ENCODE measurements around the gene LPP. TPM values are rescaled to one million over a fixed set of nuclear protein-coding genes. Genes with fewer than 3 reads are reported as not detected.

Gene LPP
- polyA plus RNA-seq, 1 experiment = 76.3 TPM

DNA sequence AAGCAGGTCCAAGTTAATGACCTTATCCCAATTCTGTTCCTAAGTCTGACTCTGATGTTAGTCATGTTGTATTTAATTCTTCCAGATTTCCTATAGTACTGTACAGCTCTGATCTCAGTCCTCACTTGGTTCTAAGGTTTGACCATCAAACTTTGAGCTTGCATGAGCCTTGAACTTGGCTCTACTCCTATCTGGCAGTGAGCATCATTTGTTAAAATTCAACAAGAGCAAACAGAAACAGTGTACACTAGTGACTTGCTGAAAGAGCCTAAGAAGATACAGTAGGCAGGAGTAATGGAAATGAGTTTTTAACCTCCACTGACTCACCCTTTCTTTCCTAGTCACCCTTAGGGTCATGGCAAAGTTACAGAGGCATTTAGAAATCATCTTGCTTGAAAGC lies 566.7 kb downstream of the LPP start:
- DNase-seq (ENCODE audit: low read depth, low spot score) = no peak
- Histone ChIP-seq H3K27me3 (ENCODE audit: control insufficient read depth, insufficient read depth, low read length) (no peaks in the 10 kb centered on the region), H3K27ac (ENCODE audit: low read depth, low read length) (no peak overlapping the region), H3K9me3 (ENCODE audit: control insufficient read depth, insufficient read depth, low read length) (no peaks in the 10 kb centered on the region), H3K4me3 (ENCODE audit: low read depth, low read length) (no peak overlapping the region)
- CTCF ChIA-PET = no interaction called here
- TF ChIP-seq, protein P1, sequence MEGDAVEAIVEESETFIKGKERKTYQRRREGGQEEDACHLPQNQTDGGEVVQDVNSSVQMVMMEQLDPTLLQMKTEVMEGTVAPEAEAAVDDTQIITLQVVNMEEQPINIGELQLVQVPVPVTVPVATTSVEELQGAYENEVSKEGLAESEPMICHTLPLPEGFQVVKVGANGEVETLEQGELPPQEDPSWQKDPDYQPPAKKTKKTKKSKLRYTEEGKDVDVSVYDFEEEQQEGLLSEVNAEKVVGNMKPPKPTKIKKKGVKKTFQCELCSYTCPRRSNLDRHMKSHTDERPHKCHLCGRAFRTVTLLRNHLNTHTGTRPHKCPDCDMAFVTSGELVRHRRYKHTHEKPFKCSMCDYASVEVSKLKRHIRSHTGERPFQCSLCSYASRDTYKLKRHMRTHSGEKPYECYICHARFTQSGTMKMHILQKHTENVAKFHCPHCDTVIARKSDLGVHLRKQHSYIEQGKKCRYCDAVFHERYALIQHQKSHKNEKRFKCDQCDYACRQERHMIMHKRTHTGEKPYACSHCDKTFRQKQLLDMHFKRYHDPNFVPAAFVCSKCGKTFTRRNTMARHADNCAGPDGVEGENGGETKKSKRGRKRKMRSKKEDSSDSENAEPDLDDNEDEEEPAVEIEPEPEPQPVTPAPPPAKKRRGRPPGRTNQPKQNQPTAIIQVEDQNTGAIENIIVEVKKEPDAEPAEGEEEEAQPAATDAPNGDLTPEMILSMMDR (IDR thresholded peaks at IDR 0.05; ENCODE audit: low read depth, low read length) = no peak
- POLR2A ChIA-PET = no interaction called here

DNA sequence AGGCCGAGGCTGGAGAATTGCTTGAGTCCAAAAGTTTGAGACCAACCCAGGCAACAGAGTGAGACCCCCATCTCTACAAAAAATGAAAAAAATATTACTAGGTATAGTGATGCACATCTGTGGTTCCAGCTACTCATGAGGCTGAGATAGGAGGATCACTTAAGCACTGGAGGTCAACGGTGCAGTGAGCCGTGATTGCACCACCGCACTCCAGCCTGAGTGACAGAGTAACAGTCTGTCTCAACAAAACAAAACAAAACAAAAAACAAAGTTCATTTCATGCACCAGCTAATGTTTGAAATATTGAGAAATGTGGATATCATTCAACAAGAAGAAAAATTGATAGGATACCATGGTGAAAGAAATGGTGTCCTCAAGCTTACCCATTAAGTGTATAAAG lies 567.4 kb downstream of the LPP start:
- Histone ChIP-seq H3K4me3 (ENCODE audit: low read depth, low read length) (no peak overlapping the region), H3K27me3 (ENCODE audit: control insufficient read depth, insufficient read depth, low read length) (no peaks in the 10 kb centered on the region), H3K9me3 (ENCODE audit: control insufficient read depth, insufficient read depth, low read length) (no peaks in the 10 kb centered on the region), H3K27ac (ENCODE audit: low read depth, low read length) (no peak overlapping the region)
- TF ChIP-seq, protein P1 (IDR thresholded peaks at IDR 0.05; ENCODE audit: low read depth, low read length) = no peak
- DNase-seq (ENCODE audit: low read depth, low spot score) = no peak
- POLR2A ChIA-PET = no interaction called here
- CTCF ChIA-PET = interaction anchor here (1.6 kb wide), 1 partner anchor 981 kb away, joined by 4 read pairs; no protein-coding TSS in a partner anchor

- Histone ChIP-seq H3K27me3 (ENCODE audit: control insufficient read depth, insufficient read depth, low read length) (no peaks in the 10 kb centered on the region), H3K27ac (ENCODE audit: low read depth, low read length) (no peak overlapping the region), H3K9me3 (ENCODE audit: control insufficient read depth, insufficient read depth, low read length) (no peaks in the 10 kb centered on the region), H3K4me3 (ENCODE audit: low read depth, low read length) (no peak overlapping the region)
- TF ChIP-seq, protein P1 (IDR thresholded peaks at IDR 0.05; ENCODE audit: low read depth, low read length) = no peak
- DNase-seq (ENCODE audit: low read depth, low spot score) = no peak
- ChIA-PET POLR2A (no interaction called here), CTCF (interaction anchor here (1.6 kb wide), 1 partner anchor 982 kb away, joined by 4 read pairs; no protein-coding TSS in a partner anchor)
Measured at GRCh38 chr3:188721990-188722389, 568.0 kb downstream of the LPP start.

DNA sequence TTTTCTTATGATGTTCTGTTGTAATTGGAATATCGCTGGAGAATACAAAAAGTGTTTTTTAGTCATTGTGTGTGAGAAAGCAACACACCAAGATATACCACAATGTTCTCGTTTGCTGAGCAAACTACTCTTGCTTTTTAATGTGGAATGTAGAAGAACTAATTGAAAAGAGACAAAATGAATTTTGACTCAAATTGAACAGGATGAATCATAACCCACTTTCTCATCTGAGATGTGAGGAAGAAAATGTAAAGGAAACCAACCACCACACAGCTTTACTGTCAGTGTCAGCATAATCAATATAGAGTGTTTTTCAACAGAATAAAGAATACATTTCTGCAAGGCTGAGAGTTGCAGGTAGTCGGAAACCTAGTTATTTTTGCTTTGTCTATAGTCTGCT lies 569.0 kb downstream of the LPP start:
- Histone ChIP-seq H3K27me3 (ENCODE audit: control insufficient read depth, insufficient read depth, low read length) (no peaks in the 10 kb centered on the region), H3K9me3 (ENCODE audit: control insufficient read depth, insufficient read depth, low read length) (no peaks in the 10 kb centered on the region), H3K27ac (ENCODE audit: low read depth, low read length) (no peak overlapping the region), H3K4me3 (ENCODE audit: low read depth, low read length) (no peak overlapping the region)
- ChIA-PET POLR2A (no interaction called here), CTCF (interaction anchor here (0.6 to 1.6 kb wide), 3 partner anchors 234 to 983 kb away, joined by 3 to 4 read pairs (median 4); no protein-coding TSS in a partner anchor)
- TF ChIP-seq, protein P1 (IDR thresholded peaks at IDR 0.05; ENCODE audit: low read depth, low read length) = no peak
- DNase-seq (ENCODE audit: low read depth, low spot score) = no peak

GRCh38 chr3:188727052-188727451 lies 573.1 kb downstream of the LPP start:
- H3K4me3 ChIP-seq (ENCODE audit: low read depth, low read length) = no peak overlapping the region
- POLR2A ChIA-PET = no interaction called here

More at GRCh38 chr3:188727052-188727451, 573.1 kb downstream of the LPP start:
- H3K27ac ChIP-seq (ENCODE audit: low read depth, low read length) = no peak overlapping the region
- no peaks in the 10 kb centered on the region for H3K9me3 ChIP-seq (ENCODE audit: control insufficient read depth, insufficient read depth, low read length)
- CTCF ChIA-PET = interaction anchor here (1.2 to 1.4 kb wide), 2 partner anchors 227 to 987 kb away, joined by 3 to 5 read pairs; no protein-coding TSS in a partner anchor
- TF ChIP-seq, protein P1 (IDR thresholded peaks at IDR 0.05; ENCODE audit: low read depth, low read length) = no peak
- no peaks in the 10 kb centered on the region for H3K27me3 ChIP-seq (ENCODE audit: control insufficient read depth, insufficient read depth, low read length)
- DNase-seq (ENCODE audit: low read depth, low spot score) = no peak
